ENCODE data around the gene UNC5C. TPM values are rescaled to one million over a fixed set of nuclear protein-coding genes. Genes with fewer than 3 reads are reported as not detected.
"Not testable (repeated sequence)": the region's sequence is repeated elsewhere in the genome, so short reads cannot be mapped to it uniquely, and the experiment has no call there.

The UNC5C gene
- total RNA-seq, 3 donors from 2014 or later (not counting 1 experiment from before 2014, with no cell fraction given), result not detected

GRCh38 chr4:95178938-95179337, 369.8 kb downstream of the UNC5C start:
- no peak overlapping the region for H3K4me3 Mint-ChIP-seq
- peaks cover 0 to 2% of the 10 kb centered on the region in 2 donors for H3K27me3 Mint-ChIP-seq (ENCODE audit: low read depth in 2 of 2)
- no peak for DNase-seq
- H3K27ac ChIP-seq (ENCODE audit: low read length), result no peak overlapping the region
- ATAC-seq, result no peak
- H3K4me3 ChIP-seq (ENCODE audit: low read length), result no peak overlapping the region
- no peaks in the 10 kb centered on the region for H3K36me3 Mint-ChIP-seq
- H3K27ac Mint-ChIP-seq, result no peak overlapping the region
- H3K27me3 ChIP-seq (ENCODE audit: control insufficient read depth, insufficient read depth, low read length), result no peaks in the 10 kb centered on the region
- no peaks in the 10 kb centered on the region for H3K9me3 Mint-ChIP-seq
- no peaks in the 10 kb centered on the region for H3K4me1 Mint-ChIP-seq
- H3K4me1 ChIP-seq (ENCODE audit: control insufficient read depth, insufficient read depth, low read length), result no peaks in the 10 kb centered on the region
- intact Hi-C loops (cut with micrococcal nuclease), result no loop called here
- WGBS (ENCODE audit: insufficient coverage), result no CpG with 5 or more reads among the region's 2 CpGs
- no peak for TF ChIP-seq CTCF (IDR thresholded peaks at IDR 0.05)
- H3K36me3 ChIP-seq (ENCODE audit: control insufficient read depth, insufficient read depth, low read length), result no peaks in the 10 kb centered on the region
- H3K9me3 ChIP-seq (ENCODE audit: control insufficient read depth, insufficient read depth, low read length), result no peaks in the 10 kb centered on the region

GRCh38 chr4:95171377-95171776, 377.4 kb downstream of the UNC5C start:
- DNase-seq; intact Hi-C loops (cut with micrococcal nuclease); H3K9me3 Mint-ChIP-seq; H3K27ac Mint-ChIP-seq; H3K36me3 Mint-ChIP-seq; ATAC-seq; H3K27me3 ChIP-seq (ENCODE audit: control insufficient read depth, insufficient read depth, low read length); H3K9me3 ChIP-seq (ENCODE audit: control insufficient read depth, insufficient read depth, low read length); H3K4me3 Mint-ChIP-seq; H3K27ac ChIP-seq (ENCODE audit: low read length); H3K4me1 Mint-ChIP-seq; H3K4me1 ChIP-seq (ENCODE audit: control insufficient read depth, insufficient read depth, low read length); H3K27me3 Mint-ChIP-seq (ENCODE audit: low read depth in 2 of 2); H3K4me3 ChIP-seq (ENCODE audit: low read length); H3K36me3 ChIP-seq (ENCODE audit: control insufficient read depth, insufficient read depth, low read length): not testable (repeated sequence)
- WGBS (ENCODE audit: insufficient coverage), result no CpG with 5 or more reads among the region's 3 CpGs

DNA sequence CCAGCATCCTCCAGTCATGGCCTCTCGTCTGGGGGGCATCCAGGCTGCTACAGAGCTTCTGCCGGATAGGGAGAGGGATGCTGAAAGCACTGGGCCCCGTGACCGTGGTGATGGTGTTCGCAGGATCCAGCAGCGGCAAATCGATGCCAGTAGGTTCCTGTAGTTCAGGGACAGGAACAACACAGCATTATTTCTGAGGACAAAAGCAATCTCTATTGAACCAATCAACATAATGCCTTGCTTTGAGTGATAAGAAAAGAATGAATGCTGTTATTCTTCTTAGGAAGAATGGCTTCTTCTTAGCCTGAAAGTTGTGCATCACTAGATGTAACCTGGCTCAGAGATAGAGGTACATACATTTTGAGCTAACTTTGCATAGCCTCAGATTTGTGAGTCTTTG, 378.6 kb downstream of the UNC5C start:
- Histone ChIP-seq H3K27me3 (ENCODE audit: control insufficient read depth, insufficient read depth, low read length) (no peaks in the 10 kb centered on the region), H3K4me3 (ENCODE audit: low read length) (no peak overlapping the region), H3K36me3 (ENCODE audit: control insufficient read depth, insufficient read depth, low read length) (no peaks in the 10 kb centered on the region), H3K27ac (ENCODE audit: low read length) (no peak overlapping the region), H3K9me3 (ENCODE audit: control insufficient read depth, insufficient read depth, low read length) (no peaks in the 10 kb centered on the region), H3K4me1 (ENCODE audit: control insufficient read depth, insufficient read depth, low read length) (no peaks in the 10 kb centered on the region)
- intact Hi-C loops (cut with micrococcal nuclease), result no loop called here
- ATAC-seq (no peak), DNase-seq (no peak)
- no peak for TF ChIP-seq CTCF (IDR thresholded peaks at IDR 0.05)
- WGBS (ENCODE audit: insufficient coverage), result 90% methylated on average over 7 of the region's 7 CpGs
- Mint-ChIP-seq H3K9me3 (no peaks in the 10 kb centered on the region), H3K36me3 (no peaks in the 10 kb centered on the region), H3K4me1 (peaks cover 0 to 17% of the 10 kb centered on the region in 2 donors), H3K27me3 (ENCODE audit: low read depth in 2 of 2) (peaks cover 0 to 2% of the 10 kb centered on the region in 2 donors), H3K27ac (no peak overlapping the region), H3K4me3 (no peak overlapping the region)

DNA sequence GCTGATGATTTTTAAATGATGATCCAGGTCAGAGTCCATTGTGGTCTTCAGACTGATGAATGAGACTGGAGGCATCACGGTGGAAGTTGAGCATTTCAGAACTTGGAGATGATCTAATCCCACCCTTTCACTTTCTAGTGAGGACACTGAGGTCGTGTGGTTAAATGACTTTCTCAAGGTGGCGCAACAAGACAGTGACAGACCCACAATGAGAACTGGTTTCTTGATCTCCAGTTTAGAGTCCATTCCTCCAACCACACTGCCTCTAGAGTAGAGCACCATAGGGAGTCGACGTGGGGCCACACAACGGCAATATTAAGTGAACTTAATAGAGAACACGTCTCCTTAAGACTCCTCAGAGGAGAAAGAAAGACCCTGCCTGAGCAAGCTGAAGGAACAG, 381.0 kb downstream of the UNC5C start:
- Mint-ChIP-seq H3K4me3 (no peak overlapping the region), H3K27ac (no peak overlapping the region), H3K4me1 (peaks cover 0 to 17% of the 10 kb centered on the region in 2 donors), H3K9me3 (no peaks in the 10 kb centered on the region), H3K27me3 (ENCODE audit: low read depth in 2 of 2) (peaks cover 0 to 2% of the 10 kb centered on the region in 2 donors), H3K36me3 (no peaks in the 10 kb centered on the region)
- Histone ChIP-seq H3K4me3 (ENCODE audit: low read length) (no peak overlapping the region), H3K9me3 (ENCODE audit: control insufficient read depth, insufficient read depth, low read length) (no peaks in the 10 kb centered on the region), H3K27ac (ENCODE audit: low read length) (no peak overlapping the region), H3K36me3 (ENCODE audit: control insufficient read depth, insufficient read depth, low read length) (no peaks in the 10 kb centered on the region), H3K4me1 (ENCODE audit: control insufficient read depth, insufficient read depth, low read length) (no peaks in the 10 kb centered on the region), H3K27me3 (ENCODE audit: control insufficient read depth, insufficient read depth, low read length) (no peaks in the 10 kb centered on the region)
- intact Hi-C loops (cut with micrococcal nuclease), result loop anchor here (2.0 kb wide), 1 partner anchor 1185 kb away; no protein-coding TSS in a partner anchor
- WGBS (ENCODE audit: insufficient coverage), result 77% methylated on average over 7 of the region's 7 CpGs
- no peak for TF ChIP-seq CTCF (IDR thresholded peaks at IDR 0.05)
- ATAC-seq (no peak), DNase-seq (no peak)
